ENCODE results near the gene ATP6V1F. TPM values are rescaled to one million over a fixed set of nuclear protein-coding genes. Genes with fewer than 3 reads are reported as not detected.

ATP6V1F gene
- total and polyA plus RNA-seq, 2 donors (not counting 1 experiment from before 2014, with no cell fraction given), result 124 to 167 TPM

Other genes starting within 250 kb of the ATP6V1F start
- 0.51 and 1.5 TPM in 2 replicates for gene GARIN1A, start 190.6 kb upstream of the ATP6V1F start, total RNA-seq
- 0.46 and 0.52 TPM in 2 replicates for gene GARIN1A, start 190.6 kb upstream of the ATP6V1F start, polyA plus RNA-seq
- gene CALU, start 123.5 kb upstream of the ATP6V1F start, total RNA-seq, result 538 and 636 TPM in 2 replicates
- gene CALU, start 123.5 kb upstream of the ATP6V1F start, polyA plus RNA-seq, result 835 and 1,372 TPM in 2 replicates
- not detected in 2 replicates for gene OPN1SW, start 87.1 kb upstream of the ATP6V1F start, total RNA-seq
- gene OPN1SW, start 87.1 kb upstream of the ATP6V1F start, polyA plus RNA-seq, result not detected in 2 replicates
- gene CCDC136, start 70.9 kb upstream of the ATP6V1F start, total RNA-seq, result 4.9 and 12.1 TPM in 2 replicates
- gene CCDC136, start 70.9 kb upstream of the ATP6V1F start, polyA plus RNA-seq, result 8.3 and 11.8 TPM in 2 replicates
- gene FLNC, start 32.5 kb upstream of the ATP6V1F start, total RNA-seq, result 106 and 191 TPM in 2 replicates
- gene FLNC, start 32.5 kb upstream of the ATP6V1F start, polyA plus RNA-seq, result 29.3 and 55.3 TPM in 2 replicates
- gene KCP, start 47.9 kb downstream of the ATP6V1F start, total RNA-seq, result 0.50 and 0.77 TPM in 2 replicates
- gene KCP, start 47.9 kb downstream of the ATP6V1F start, polyA plus RNA-seq, result 0.08 TPM in 1 of 2 replicates, not detected in the other
- 0.33 TPM in 1 of 2 replicates, not detected in the other for gene IRF5, start 75.1 kb downstream of the ATP6V1F start, total RNA-seq
- 0.06 TPM in 1 of 2 replicates, not detected in the other for gene IRF5, start 75.1 kb downstream of the ATP6V1F start, polyA plus RNA-seq
- 55.0 and 73.5 TPM in 2 replicates for gene TNPO3, start 192.3 kb downstream of the ATP6V1F start, total RNA-seq
- 39.1 and 47.7 TPM in 2 replicates for gene TNPO3, start 192.3 kb downstream of the ATP6V1F start, polyA plus RNA-seq